Cardiac septum (tissue), 1 donor: ENCODE results near the gene TP53. TPM values are rescaled to one million over a fixed set of nuclear protein-coding genes. Genes with fewer than 3 reads are reported as not detected.

ENCODE experiments used
- total RNA-seq: library from RNA; stranded (reverse); fragmentation: NEBNext Ultra II Directional; extraction: Animal tissue kit (Norgen Biotek cat#: 25700); gene quantifications from one replicate; pipeline ENCODE4 v1.2.1, GENCODE V29; 2021
- donor health status: DM: no; HTN: no; CAD: no.

TP53 gene
- total RNA-seq, 1 donor from 2014 or later, result 17.5 TPM

Other genes with a start within 250 kb of the TP53 start
- gene FGF11, start 248.0 kb downstream of the TP53 start, total RNA-seq, result 3.9 TPM
- gene CHRNB1, start 242.4 kb downstream of the TP53 start, total RNA-seq, result 9.9 TPM
- gene ZBTB4, start 207.9 kb downstream of the TP53 start, total RNA-seq, result 69.4 TPM
- not detected for gene SLC35G6, start 206.0 kb downstream of the TP53 start, total RNA-seq
- 56.4 TPM for gene POLR2A, start 203.1 kb downstream of the TP53 start, total RNA-seq
- gene TNFSF12, start 138.4 kb downstream of the TP53 start, total RNA-seq, result 33.9 TPM
- 4.9 TPM for gene TNFSF13, start 128.7 kb downstream of the TP53 start, total RNA-seq
- 33.8 TPM for gene SENP3, start 125.6 kb downstream of the TP53 start, total RNA-seq
- 11.4 TPM for gene CD68, start 107.9 kb downstream of the TP53 start, total RNA-seq
- gene MPDU1, start 103.6 kb downstream of the TP53 start, total RNA-seq, result 22.4 TPM
- 1.1 TPM for gene SOX15, start 97.4 kb downstream of the TP53 start, total RNA-seq
- 83.5 TPM for gene FXR2, start 72.6 kb downstream of the TP53 start, total RNA-seq
- gene SAT2, start 59.7 kb downstream of the TP53 start, total RNA-seq, result 60.3 TPM
- 0.62 TPM for gene SHBG, start 57.4 kb downstream of the TP53 start, total RNA-seq
- 2.7 TPM for gene ATP1B2, start 36.6 kb downstream of the TP53 start, total RNA-seq
- 3.2 TPM for gene WRAP53, start 987 bp upstream of the TP53 start, total RNA-seq
- 0.78 TPM for gene EFNB3, start 17.7 kb upstream of the TP53 start, total RNA-seq
- 0.16 TPM for gene DNAH2, start 30.3 kb upstream of the TP53 start, total RNA-seq
- gene KDM6B, start 146.7 kb upstream of the TP53 start, total RNA-seq, result 22.1 TPM
- 14.7 TPM for gene TMEM88, start 167.6 kb upstream of the TP53 start, total RNA-seq
- gene NAA38, start 170.1 kb upstream of the TP53 start, total RNA-seq, result 68.8 TPM
- gene CYB5D1, start 170.5 kb upstream of the TP53 start, total RNA-seq, result 12.2 TPM
- gene CHD3, start 201.3 kb upstream of the TP53 start, total RNA-seq, result 14.2 TPM
- 1.00 TPM for gene RNF227, start 228.8 kb upstream of the TP53 start, total RNA-seq
- 0.43 TPM for gene KCNAB3, start 242.4 kb upstream of the TP53 start, total RNA-seq
- 114 TPM for gene TRAPPC1, start 244.5 kb upstream of the TP53 start, total RNA-seq
- 12.0 TPM for gene CNTROB, start 244.7 kb upstream of the TP53 start, total RNA-seq